Activated T-helper 2 cell treated with anti-CD3 and anti-CD28 coated beads, Interferon-gamma antibody, Interleukin-2, Interleukin-4, amounts not matched to agents 10 μg/mL and 5 μg/mL and 100 μg/mL, durations not matched to agents 14 hours and 24 hours and 36 hours (primary cell): ENCODE data around the gene MICB. TPM values are rescaled to one million over a fixed set of nuclear protein-coding genes. Genes with fewer than 3 reads are reported as not detected.
"Not testable (repeated sequence)": the region's sequence is repeated elsewhere in the genome, so short reads cannot be mapped to it uniquely, and the experiment has no call there.

Experiments
- DNase-seq: peaks from one replicate; pipeline ENCODE4 v3.0.0; 2021; ENCODE audit warnings: low spot score
- H3K27ac Mint-ChIP-seq: one replicate; pipeline ENCODE4 v1.8.0; 2021; ENCODE audit warnings: mixed read lengths
- H3K27me3 Mint-ChIP-seq: one replicate; pipeline ENCODE4 v1.8.0; 2021; ENCODE audit warnings: low read depth, mixed read lengths
- H3K36me3 Mint-ChIP-seq: one replicate; pipeline ENCODE4 v1.8.0; 2021; ENCODE audit warnings: low read depth, mixed read lengths
- H3K4me1 Mint-ChIP-seq: one replicate; pipeline ENCODE4 v1.8.0; 2021; ENCODE audit warnings: low read depth, mixed read lengths
- H3K4me3 Mint-ChIP-seq: one replicate; pipeline ENCODE4 v1.8.0; 2021; ENCODE audit warnings: low read depth, mild to moderate bottlenecking, moderate library complexity, mixed read lengths
- H3K9me3 Mint-ChIP-seq: one replicate; pipeline ENCODE4 v1.8.0; 2021; ENCODE audit warnings: mixed read lengths
- intact Hi-C: fragments of 100-400 bp; cut with micrococcal nuclease; formaldehyde crosslinking; loops from one replicate; pipeline ENCODE4 v1.15.1; 2023
- total RNA-seq: library from RNA; stranded (reverse); gene quantifications from 2 replicates; pipeline ENCODE4 v1.2.3, GENCODE V29; 2022

MICB gene
- total RNA-seq, 1 donor from 2014 or later: 30.6 TPM

GRCh38 chr6:31496826-31497225 lies 1.1 kb upstream of the MICB start:
- Mint-ChIP-seq H3K36me3 (peaks cover 17% of the 10 kb centered on the region), H3K27ac (peak overlapping the region; percentile 89), H3K4me1 (peaks cover 48% of the 10 kb centered on the region), H3K4me3 (peak overlapping the region; percentile 89)
- not testable (repeated sequence) for H3K9me3 Mint-ChIP-seq, DNase-seq, H3K27me3 Mint-ChIP-seq
- intact Hi-C loops: loop anchor here (10.0 kb wide), 1 partner anchor 338 kb away; no protein-coding TSS in a partner anchor

DNA sequence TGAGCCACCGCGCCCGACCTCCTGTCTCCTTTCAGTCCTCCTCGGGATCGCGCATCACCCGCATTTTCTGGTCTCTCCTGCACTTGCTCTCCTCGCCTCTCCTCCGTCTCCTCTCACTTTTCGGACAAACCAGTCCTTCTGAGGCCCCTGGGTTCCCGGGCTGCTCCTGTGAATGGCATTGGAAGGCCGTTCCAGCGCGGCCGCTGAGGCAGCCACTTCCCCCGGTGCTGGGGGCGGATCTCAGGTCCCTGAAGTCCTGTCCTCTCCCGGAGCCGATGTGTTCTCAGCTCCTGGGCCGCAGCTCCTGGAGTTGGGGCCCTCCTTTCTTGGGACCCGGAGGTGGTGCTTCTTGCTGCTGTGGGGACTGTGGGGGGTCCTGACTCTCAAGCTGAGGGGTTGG lies 803 bp downstream of the MICB start:
- Mint-ChIP-seq H3K9me3 (no peaks in the 10 kb centered on the region), H3K27me3 (no peaks in the 10 kb centered on the region), H3K27ac (peak overlapping the region; percentile 25), H3K4me1 (peaks cover 55% of the 10 kb centered on the region), H3K4me3 (peak overlapping the region; percentile 81), H3K36me3 (peaks cover 24% of the 10 kb centered on the region)
- DNase-seq: no peak
- intact Hi-C loops: loop anchor here (10.0 kb wide), 1 partner anchor 336 kb away; no protein-coding TSS in a partner anchor

- DNase-seq, H3K27ac Mint-ChIP-seq, H3K27me3 Mint-ChIP-seq, H3K9me3 Mint-ChIP-seq: not testable (repeated sequence)
- Mint-ChIP-seq H3K36me3 (peaks cover 24% of the 10 kb centered on the region), H3K4me1 (peaks cover 55% of the 10 kb centered on the region), H3K4me3 (peak overlapping the region; percentile 81)
- intact Hi-C loops: loop anchor here (10.0 kb wide), 1 partner anchor 335 kb away; no protein-coding TSS in a partner anchor
Measured at GRCh38 chr6:31499648-31500047, 1.7 kb downstream of the MICB start.

DNA sequence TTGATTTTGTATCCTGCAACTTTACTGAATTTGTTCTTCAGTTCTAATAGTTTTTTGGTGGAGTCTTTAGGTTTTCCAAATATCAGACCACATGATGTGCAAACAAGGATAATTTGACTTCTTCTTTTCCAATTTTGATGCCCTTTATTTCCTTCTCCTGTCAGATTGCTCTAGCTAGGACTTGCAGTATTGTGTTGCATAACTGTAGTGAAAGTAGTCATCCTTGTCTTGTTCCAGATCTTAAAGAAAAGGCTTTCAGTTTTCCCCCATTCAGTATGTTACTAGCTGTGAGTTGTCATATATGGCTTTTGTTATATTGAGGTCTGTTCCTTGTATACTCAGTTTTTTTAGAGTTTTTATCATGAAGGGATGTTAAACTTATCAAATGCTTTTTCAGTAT lies 4.6 kb downstream of the MICB start:
- Mint-ChIP-seq H3K9me3 (no peaks in the 10 kb centered on the region), H3K4me3 (no peak overlapping the region), H3K27me3 (no peaks in the 10 kb centered on the region), H3K36me3 (peaks cover 53% of the 10 kb centered on the region), H3K27ac (no peak overlapping the region), H3K4me1 (peaks cover 38% of the 10 kb centered on the region)
- intact Hi-C loops: no loop called here
- no peak for DNase-seq

GRCh38 chr6:31509036-31509435 lies 11.1 kb downstream of the MICB start:
- H3K27me3 Mint-ChIP-seq, intact Hi-C loops, H3K9me3 Mint-ChIP-seq, H3K27ac Mint-ChIP-seq, H3K4me3 Mint-ChIP-seq, DNase-seq, H3K4me1 Mint-ChIP-seq: not testable (repeated sequence)
- peaks cover 63% of the 10 kb centered on the region for H3K36me3 Mint-ChIP-seq

DNA sequence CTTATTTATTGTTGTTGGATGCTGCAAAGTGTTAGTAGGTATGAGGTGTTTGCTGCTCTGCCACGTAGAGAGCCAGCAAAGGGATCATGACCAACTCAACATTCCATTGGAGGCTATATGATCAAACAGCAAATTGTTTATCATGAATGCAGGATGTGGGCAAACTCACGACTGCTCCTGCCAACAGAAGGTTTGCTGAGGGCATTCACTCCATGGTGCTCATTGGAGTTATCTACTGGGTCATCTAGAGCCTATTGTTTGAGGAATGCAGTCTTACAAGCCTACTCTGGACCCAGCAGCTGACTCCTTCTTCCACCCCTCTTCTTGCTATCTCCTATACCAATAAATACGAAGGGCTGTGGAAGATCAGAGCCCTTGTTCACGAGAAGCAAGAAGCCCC lies 12.1 kb downstream of the MICB start:
- H3K4me1 Mint-ChIP-seq: no peaks in the 10 kb centered on the region
- H3K9me3 Mint-ChIP-seq: no peaks in the 10 kb centered on the region
- H3K27me3 Mint-ChIP-seq: no peaks in the 10 kb centered on the region
- H3K4me3 Mint-ChIP-seq: no peak overlapping the region
- no peak overlapping the region for H3K27ac Mint-ChIP-seq
- intact Hi-C loops: no loop called here
- DNase-seq: no peak
- peaks cover 59% of the 10 kb centered on the region for H3K36me3 Mint-ChIP-seq

DNA sequence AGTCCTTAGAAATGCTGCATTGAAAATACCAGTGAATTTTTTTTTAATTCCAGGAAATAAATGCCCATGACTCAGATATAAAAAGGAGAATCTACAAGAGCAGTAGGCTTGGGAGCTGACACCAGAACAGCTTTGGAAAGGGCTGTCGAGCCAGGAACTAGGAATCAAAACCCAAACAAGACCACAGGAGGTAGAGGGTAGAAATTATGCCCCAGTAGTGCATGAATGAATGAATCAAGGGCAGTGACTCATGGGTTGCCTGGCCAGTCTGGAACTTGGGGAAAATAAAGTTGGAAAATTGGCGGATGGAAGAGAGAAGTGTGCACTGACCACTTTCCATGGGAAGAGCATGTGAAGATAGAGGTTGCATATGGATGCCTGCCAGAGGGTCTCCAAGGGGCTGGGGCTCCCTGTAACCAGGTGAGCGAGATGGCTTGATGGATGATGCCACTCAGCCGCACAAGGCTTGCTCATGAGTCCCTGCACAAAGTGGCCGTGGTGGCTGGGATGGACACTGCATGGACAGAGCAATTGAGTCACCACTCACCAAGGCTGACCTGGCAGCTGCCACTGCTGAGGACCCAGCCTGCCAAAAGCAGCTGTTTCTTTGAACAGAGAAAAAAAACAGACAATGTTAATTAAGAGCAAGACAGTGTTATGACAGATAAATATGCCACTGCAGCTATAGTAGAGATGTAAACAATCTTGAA lies 15.7 kb downstream of the MICB start:
- Mint-ChIP-seq H3K4me3 (no peak overlapping the region), H3K4me1 (peaks cover 3% of the 10 kb centered on the region), H3K9me3 (no peaks in the 10 kb centered on the region), H3K27me3 (peaks cover 12% of the 10 kb centered on the region), H3K36me3 (peaks cover 25% of the 10 kb centered on the region), H3K27ac (no peak overlapping the region)
- intact Hi-C loops: no loop called here
- DNase-seq: no peak

GRCh38 chr6:31521835-31522234 lies 23.9 kb downstream of the MICB start:
- no peak for DNase-seq
- no peaks in the 10 kb centered on the region for H3K9me3 Mint-ChIP-seq
- H3K27ac Mint-ChIP-seq: no peak overlapping the region
- intact Hi-C loops: no loop called here
- peaks cover 30% of the 10 kb centered on the region for H3K27me3 Mint-ChIP-seq
- H3K4me1 Mint-ChIP-seq: no peaks in the 10 kb centered on the region
- no peak overlapping the region for H3K4me3 Mint-ChIP-seq
- H3K36me3 Mint-ChIP-seq: no peaks in the 10 kb centered on the region

- intact Hi-C loops: no loop called here
Measured at GRCh38 chr6:31525553-31525931, 27.6 kb downstream of the MICB start.

DNA sequence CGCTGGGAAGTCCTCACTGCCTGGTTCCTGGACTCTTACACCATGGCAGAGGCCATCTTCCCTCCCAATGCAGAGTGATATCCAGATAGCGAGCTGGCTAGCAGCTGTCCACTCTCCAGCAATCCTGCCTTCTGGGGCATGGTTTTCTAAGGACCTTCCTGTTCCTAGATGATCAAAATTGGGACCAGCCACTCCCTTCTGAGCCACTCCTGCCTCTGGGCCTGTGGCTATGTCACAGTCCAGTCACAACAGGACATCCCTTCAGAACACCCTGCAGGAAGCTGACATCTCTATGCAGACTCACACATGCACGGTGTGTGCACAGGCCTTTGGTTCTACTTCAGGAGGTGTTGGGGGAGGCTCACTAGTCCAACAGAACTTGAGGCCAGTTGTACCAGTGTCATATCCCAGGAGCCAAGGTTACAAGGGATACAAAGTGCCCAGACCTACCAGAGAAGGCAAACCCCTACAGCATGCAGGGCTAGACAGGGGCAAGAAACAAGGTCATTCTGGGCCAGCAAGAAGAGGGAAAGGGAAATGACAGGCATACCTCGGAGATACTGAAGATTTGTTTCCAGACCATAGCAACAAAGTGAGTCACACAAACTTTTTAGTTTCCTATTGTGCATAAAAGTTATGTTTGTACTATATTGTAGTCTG lies 28.1 kb downstream of the MICB start:
- H3K9me3 Mint-ChIP-seq: no peaks in the 10 kb centered on the region
- H3K4me1 Mint-ChIP-seq: peaks cover 5% of the 10 kb centered on the region
- intact Hi-C loops: no loop called here
- peaks cover 13% of the 10 kb centered on the region for H3K27me3 Mint-ChIP-seq
- DNase-seq: no peak
- peaks cover 23% of the 10 kb centered on the region for H3K36me3 Mint-ChIP-seq
- H3K4me3 Mint-ChIP-seq: no peak overlapping the region
- no peak overlapping the region for H3K27ac Mint-ChIP-seq

More at GRCh38 chr6:31525553-31525931, 27.6 kb downstream of the MICB start:
- Mint-ChIP-seq H3K4me3 (no peak overlapping the region), H3K36me3 (peaks cover 18% of the 10 kb centered on the region), H3K27me3 (peaks cover 15% of the 10 kb centered on the region), H3K9me3 (no peaks in the 10 kb centered on the region), H3K27ac (no peak overlapping the region), H3K4me1 (peaks cover 3% of the 10 kb centered on the region)
- DNase-seq: no peak

- DNase-seq: no peak
Measured at GRCh38 chr6:31528307-31528777, 30.4 kb downstream of the MICB start.

GRCh38 chr6:31528821-31529328 lies 30.9 kb downstream of the MICB start, which contains the start of gene MCCD1:
Gene MCCD1, plus strand, starts transcription at chr6:31528962. Its CDS starts 53 bp downstream, at chr6:31529015.
- intact Hi-C loops: no loop called here
- Mint-ChIP-seq H3K4me3 (no peak within 1 kb of the TSS), H3K9me3 (no peaks in the 10 kb centered on the region), H3K36me3 (peaks cover 48% of the 10 kb centered on the region), H3K27ac (no peak within 1 kb of the TSS), H3K4me1 (peaks cover 8% of the 10 kb centered on the region), H3K27me3 (no peaks in the 10 kb centered on the region)
- DNase-seq: no peak

More at GRCh38 chr6:31528307-31528777, 30.4 kb downstream of the MICB start:
- H3K27ac Mint-ChIP-seq: no peak overlapping the region
- no peaks in the 10 kb centered on the region for H3K9me3 Mint-ChIP-seq
- intact Hi-C loops: no loop called here
- H3K27me3 Mint-ChIP-seq: no peaks in the 10 kb centered on the region
- peaks cover 8% of the 10 kb centered on the region for H3K4me1 Mint-ChIP-seq
- H3K4me3 Mint-ChIP-seq: no peak overlapping the region
- H3K36me3 Mint-ChIP-seq: peaks cover 42% of the 10 kb centered on the region
